Activated CD8-positive, alpha-beta T cell treated with anti-CD3 and anti-CD28 coated beads, Interleukin-2, amount 10 ng/mL, durations not matched to agents 7 days and 5 days (primary cell): ENCODE data around the gene GDF7. TPM values are rescaled to one million over a fixed set of nuclear protein-coding genes. Genes with fewer than 3 reads are reported as not detected.
"Not testable (repeated sequence)": the region's sequence is repeated elsewhere in the genome, so short reads cannot be mapped to it uniquely, and the experiment has no call there.

ENCODE experiments used
- ATAC-seq: fragments of 150-1000 bp; cut with Tn5 transposase; one replicate; pipeline ENCODE4 v1.10.0; 2021; ENCODE audit warnings: moderate library complexity
- CTCF ChIA-PET: fragments of 350-600 bp; sonication (Branson Sonifier 250); formaldehyde crosslinking; loops from one replicate; lab custom pipeline; 2021; ENCODE audit warnings: antibody characterized with exemption; lab: Charles Lee
- POLR2A ChIA-PET: fragments of 350-600 bp; sonication (Branson Sonifier 250); formaldehyde crosslinking; loops from one replicate; lab custom pipeline; 2021; ENCODE audit warnings: antibody characterized with exemption; lab: Charles Lee
- DNase-seq: peaks from one replicate; pipeline ENCODE4 v3.0.0-alpha.2; 2020
- H3K27ac Mint-ChIP-seq: one replicate; pipeline ENCODE4 v1.8.0; 2021; ENCODE audit warnings: mild to moderate bottlenecking, mixed read lengths
- H3K27me3 Mint-ChIP-seq: one replicate; pipeline ENCODE4 v1.8.0; 2021; ENCODE audit warnings: low read depth, mixed read lengths
- H3K36me3 Mint-ChIP-seq: one replicate; pipeline ENCODE4 v1.8.0; 2021; ENCODE audit warnings: low read depth, mixed read lengths
- H3K4me1 Mint-ChIP-seq: one replicate; pipeline ENCODE4 v1.8.0; 2021; ENCODE audit warnings: low read depth, mixed read lengths
- H3K4me3 Mint-ChIP-seq: one replicate; pipeline ENCODE4 v1.8.0; 2021; ENCODE audit warnings: mild to moderate bottlenecking, mixed read lengths
- H3K9me3 Mint-ChIP-seq: one replicate; pipeline ENCODE4 v1.8.0; 2022; ENCODE audit warnings: mixed read lengths; ENCODE audit not compliant: insufficient read depth
- total RNA-seq, 2 experiments: library from RNA; stranded (reverse); gene quantifications; one replicate each; pipeline ENCODE4 v1.2.3, GENCODE V29; 2021

GDF7 gene
- total RNA-seq, 2 experiments from 2014 or later, result not detected

- H3K27ac Mint-ChIP-seq, result no peak overlapping the region
- H3K4me1 Mint-ChIP-seq, result peaks cover 12% of the 10 kb centered on the region
- no peaks in the 10 kb centered on the region for H3K9me3 Mint-ChIP-seq
- H3K27me3 Mint-ChIP-seq, result no peaks in the 10 kb centered on the region
- POLR2A ChIA-PET, result no interaction called here
- no peak overlapping the region for H3K4me3 Mint-ChIP-seq
- DNase-seq, result no peak
- ATAC-seq, result no peak
- H3K36me3 Mint-ChIP-seq, result peaks cover 12% of the 10 kb centered on the region
- CTCF ChIA-PET, result interaction anchor here (1.2 to 3.1 kb wide), 2 partner anchors 20 to 36 kb away, joined by 3 to 11 read pairs; no protein-coding TSS in a partner anchor
These were observed 30.5 kb downstream of the GDF7 start for GRCh38 chr2:20697322-20697934.

DNA sequence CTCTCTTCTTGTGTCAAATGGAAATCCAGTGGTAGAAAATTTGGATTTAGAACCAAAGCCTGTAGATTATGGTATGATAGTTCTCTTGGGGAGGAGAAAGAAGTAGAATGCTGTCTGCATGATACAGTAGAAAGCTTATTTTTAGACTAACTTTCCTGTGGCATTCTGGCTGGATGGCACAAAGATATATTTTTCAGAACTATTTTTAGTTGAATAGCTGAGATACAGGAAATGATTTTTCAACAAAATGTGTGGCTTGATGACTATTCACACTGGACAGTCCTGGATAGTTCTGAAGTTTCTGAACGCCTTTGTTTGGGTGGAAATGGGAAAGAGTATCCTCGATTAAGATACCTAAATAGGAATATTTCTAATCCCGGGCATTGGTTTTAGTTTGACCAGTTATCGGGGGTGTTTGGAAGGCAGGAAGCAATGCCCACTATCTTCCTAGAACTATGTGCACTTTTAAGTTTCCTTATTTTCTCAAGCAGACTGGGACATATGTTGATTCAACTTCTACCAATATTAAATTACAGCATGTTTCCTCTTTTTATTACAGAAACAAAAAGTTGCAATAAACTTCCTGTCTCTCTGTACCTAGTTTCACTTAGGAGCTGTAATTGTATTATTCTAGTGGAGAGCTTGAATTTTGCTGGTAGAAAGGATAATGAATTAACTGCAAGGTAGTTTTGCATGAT lies 32.1 kb downstream of the GDF7 start:
- no peaks in the 10 kb centered on the region for H3K27me3 Mint-ChIP-seq
- ATAC-seq (no peak), DNase-seq (no peak)
- H3K9me3 Mint-ChIP-seq, result no peaks in the 10 kb centered on the region
- ChIA-PET CTCF (interaction anchor here (1.0 to 3.1 kb wide), 3 partner anchors 9 to 37 kb away, joined by 3 to 11 read pairs (median 3); no protein-coding TSS in a partner anchor), POLR2A (no interaction called here)
- peaks cover 12% of the 10 kb centered on the region for H3K36me3 Mint-ChIP-seq
- H3K27ac Mint-ChIP-seq, result no peak overlapping the region
- peaks cover 12% of the 10 kb centered on the region for H3K4me1 Mint-ChIP-seq
- no peak overlapping the region for H3K4me3 Mint-ChIP-seq

- no peak for ATAC-seq
- Mint-ChIP-seq H3K4me1 (peaks cover 12% of the 10 kb centered on the region), H3K36me3 (peaks cover 12% of the 10 kb centered on the region), H3K4me3 (no peak overlapping the region), H3K27ac (no peak overlapping the region), H3K9me3 (no peaks in the 10 kb centered on the region), H3K27me3 (no peaks in the 10 kb centered on the region)
- DNase-seq, result no peak
- ChIA-PET POLR2A (no interaction called here), CTCF (no interaction called here)
These were observed 35.6 kb downstream of the GDF7 start for GRCh38 chr2:20702563-20702962.

GRCh38 chr2:20704886-20705285 lies 37.9 kb downstream of the GDF7 start:
- Mint-ChIP-seq H3K27me3 (no peaks in the 10 kb centered on the region), H3K4me1 (peaks cover under 1% of the 10 kb centered on the region), H3K4me3 (no peak overlapping the region), H3K9me3 (no peaks in the 10 kb centered on the region), H3K27ac (no peak overlapping the region), H3K36me3 (peaks cover under 1% of the 10 kb centered on the region)
- DNase-seq, result no peak
- ChIA-PET POLR2A (no interaction called here), CTCF (no interaction called here)
- no peak for ATAC-seq

DNA sequence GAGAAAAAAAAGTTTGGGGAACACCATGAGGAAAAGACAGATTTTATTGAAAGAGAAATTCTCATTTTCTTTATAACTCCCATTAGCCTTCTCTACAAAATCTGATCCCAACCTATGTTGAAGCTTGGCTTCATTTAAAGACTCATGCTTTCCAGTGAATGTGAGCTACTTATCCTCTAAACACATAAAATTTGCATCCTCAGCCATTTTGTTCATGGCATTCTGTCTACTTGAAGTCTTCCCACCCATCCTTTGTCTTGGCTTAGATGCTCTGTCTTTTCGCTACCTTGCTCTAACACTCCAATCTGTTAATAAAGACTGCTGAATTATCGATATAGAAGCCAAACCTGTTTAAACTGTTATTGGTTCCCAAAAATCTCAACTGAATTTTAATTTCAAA lies 39.3 kb downstream of the GDF7 start:
- DNase-seq, result no peak
- no peaks in the 10 kb centered on the region for H3K9me3 Mint-ChIP-seq
- no peak overlapping the region for H3K27ac Mint-ChIP-seq
- peaks cover 2% of the 10 kb centered on the region for H3K36me3 Mint-ChIP-seq
- no peak overlapping the region for H3K4me3 Mint-ChIP-seq
- H3K4me1 Mint-ChIP-seq, result no peaks in the 10 kb centered on the region
- ATAC-seq, result no peak
- H3K27me3 Mint-ChIP-seq, result no peaks in the 10 kb centered on the region
- CTCF ChIA-PET, result no interaction called here
- POLR2A ChIA-PET, result no interaction called here

- ChIA-PET CTCF (no interaction called here), POLR2A (no interaction called here)
- no peak for DNase-seq
- H3K27me3 Mint-ChIP-seq, result no peaks in the 10 kb centered on the region
- no peak for ATAC-seq
- H3K27ac Mint-ChIP-seq, result no peak overlapping the region
- H3K9me3 Mint-ChIP-seq, result no peaks in the 10 kb centered on the region
- H3K36me3 Mint-ChIP-seq, result peaks cover 4% of the 10 kb centered on the region
- H3K4me3 Mint-ChIP-seq, result no peak overlapping the region
- H3K4me1 Mint-ChIP-seq, result no peaks in the 10 kb centered on the region
These were observed 39.8 kb downstream of the GDF7 start for GRCh38 chr2:20706786-20707185.

DNA sequence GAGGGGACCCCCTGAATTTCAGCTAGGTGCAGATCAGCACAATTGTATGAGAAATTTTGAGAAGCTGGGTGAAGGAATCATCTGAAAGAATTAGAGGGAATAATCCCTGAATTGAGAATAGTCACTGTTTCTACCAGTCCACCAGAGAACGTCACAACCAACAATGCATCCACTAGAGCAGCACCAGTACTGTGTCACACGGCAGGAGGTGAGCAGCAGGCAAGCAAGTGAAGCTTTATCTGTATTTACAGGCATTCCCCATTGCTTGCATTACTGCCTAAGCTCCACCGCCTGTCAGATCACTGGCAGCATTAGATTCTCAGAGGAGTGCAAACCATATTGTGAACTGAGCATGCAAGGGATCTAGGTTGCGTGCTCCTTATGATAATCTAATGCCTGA lies 40.7 kb downstream of the GDF7 start:
- H3K27ac Mint-ChIP-seq, result no peak overlapping the region
- no peak for DNase-seq
- POLR2A ChIA-PET, result no interaction called here
- no peak for ATAC-seq
- no peaks in the 10 kb centered on the region for H3K4me1 Mint-ChIP-seq
- H3K9me3 Mint-ChIP-seq, result no peaks in the 10 kb centered on the region
- H3K27me3 Mint-ChIP-seq, result no peaks in the 10 kb centered on the region
- H3K36me3 Mint-ChIP-seq, result peaks cover 4% of the 10 kb centered on the region
- H3K4me3 Mint-ChIP-seq, result no peak overlapping the region
- CTCF ChIA-PET, result no interaction called here

- H3K27ac Mint-ChIP-seq, POLR2A ChIA-PET, H3K9me3 Mint-ChIP-seq, H3K4me3 Mint-ChIP-seq, ATAC-seq, H3K4me1 Mint-ChIP-seq, DNase-seq, H3K27me3 Mint-ChIP-seq, CTCF ChIA-PET: not testable (repeated sequence)
- H3K36me3 Mint-ChIP-seq, result peaks cover 21% of the 10 kb centered on the region
These were observed 44.7 kb downstream of the GDF7 start for GRCh38 chr2:20711641-20712040.

GRCh38 chr2:20713585-20713984 lies 46.6 kb downstream of the GDF7 start:
- ATAC-seq, H3K4me3 Mint-ChIP-seq, H3K27ac Mint-ChIP-seq, POLR2A ChIA-PET, H3K4me1 Mint-ChIP-seq, CTCF ChIA-PET, H3K27me3 Mint-ChIP-seq, H3K9me3 Mint-ChIP-seq, DNase-seq: not testable (repeated sequence)
- H3K36me3 Mint-ChIP-seq, result peaks cover 30% of the 10 kb centered on the region

GRCh38 chr2:20714412-20714811 lies 47.5 kb downstream of the GDF7 start:
- DNase-seq, H3K9me3 Mint-ChIP-seq, H3K27me3 Mint-ChIP-seq, H3K4me3 Mint-ChIP-seq, H3K4me1 Mint-ChIP-seq, POLR2A ChIA-PET, H3K27ac Mint-ChIP-seq, CTCF ChIA-PET, ATAC-seq: not testable (repeated sequence)
- peaks cover 30% of the 10 kb centered on the region for H3K36me3 Mint-ChIP-seq

- POLR2A ChIA-PET, H3K4me1 Mint-ChIP-seq, H3K27ac Mint-ChIP-seq, H3K9me3 Mint-ChIP-seq, H3K27me3 Mint-ChIP-seq, ATAC-seq, H3K4me3 Mint-ChIP-seq, DNase-seq, CTCF ChIA-PET: not testable (repeated sequence)
- H3K36me3 Mint-ChIP-seq, result peaks cover 29% of the 10 kb centered on the region
These were observed 49.2 kb downstream of the GDF7 start for GRCh38 chr2:20716164-20716563.

- no peak overlapping the region for H3K27ac Mint-ChIP-seq
- no peak for ATAC-seq
- ChIA-PET CTCF (no interaction called here), POLR2A (no interaction called here)
- no peak overlapping the region for H3K4me3 Mint-ChIP-seq
- peaks cover 5% of the 10 kb centered on the region for H3K9me3 Mint-ChIP-seq
- no peaks in the 10 kb centered on the region for H3K27me3 Mint-ChIP-seq
- no peaks in the 10 kb centered on the region for H3K4me1 Mint-ChIP-seq
- DNase-seq, result no peak
- peaks cover 28% of the 10 kb centered on the region for H3K36me3 Mint-ChIP-seq
These were observed 50.7 kb downstream of the GDF7 start for GRCh38 chr2:20717641-20718040.
